CD4-positive, CD25-positive, alpha-beta regulatory T cell (primary cell): ENCODE data around the gene PMS1. TPM values are rescaled to one million over a fixed set of nuclear protein-coding genes. Genes with fewer than 3 reads are reported as not detected.

Source experiments
- ATAC-seq, 2 donors: fragments of 150-1000 bp; cut with Tn5 transposase; one replicate each; pipeline ENCODE4 v1.10.0; 2021; ENCODE audit warnings: low read depth in 2 of 2, moderate number of reproducible peaks in 2 of 2, moderate library complexity in 1 of 2
- DNase-seq, 3 donors: peaks; one replicate each; pipeline versions ENCODE4 v3.0.0 to v3.0.0-alpha.2; 2012 to 2022; ENCODE audit warnings: mixed read lengths in 1 of 3
- H3K27ac ChIP-seq: one replicate; pipeline ENCODE4 v1.7.0; 2013; ENCODE audit warnings: mild to moderate bottlenecking, low read length; ENCODE audit not compliant: insufficient read depth, poor library complexity, severe bottlenecking
- H3K27me3 ChIP-seq: one replicate; pipeline ENCODE4 v1.7.0; 2013; ENCODE audit warnings: low read length; ENCODE audit not compliant: control insufficient read depth, insufficient read depth
- H3K36me3 ChIP-seq: one replicate; pipeline ENCODE4 v1.7.0; 2013; ENCODE audit warnings: mild to moderate bottlenecking, low read length, moderate library complexity; ENCODE audit not compliant: control insufficient read depth, insufficient read depth
- H3K4me1 ChIP-seq: 2 replicates; pipeline ENCODE4 v1.7.0; 2013; ENCODE audit warnings: mild to moderate bottlenecking, low read length; ENCODE audit not compliant: insufficient read depth, control insufficient read depth, poor library complexity, severe bottlenecking
- H3K4me3 ChIP-seq: one replicate; pipeline ENCODE4 v1.7.0; 2013; ENCODE audit warnings: low read depth, mild to moderate bottlenecking, low read length, moderate library complexity
- H3K9me3 ChIP-seq, 2 experiments: 1 replicate in 1 of 2; 2 replicates in 1 of 2; pipeline ENCODE4 v1.7.0; 2013; ENCODE audit warnings: low read length in 2 of 2, mild to moderate bottlenecking in 1 of 2, moderate library complexity in 1 of 2; ENCODE audit not compliant: control insufficient read depth in 2 of 2
- H3K27ac Mint-ChIP-seq, 3 donors: one replicate each; pipeline ENCODE4 v1.8.0; 2020 to 2022; ENCODE audit warnings: mild to moderate bottlenecking in 3 of 3, mixed read lengths in 3 of 3, moderate library complexity in 2 of 3
- H3K27me3 Mint-ChIP-seq: one replicate; pipeline ENCODE4 v1.8.0; 2022; ENCODE audit warnings: mild to moderate bottlenecking, mixed read lengths
- H3K36me3 Mint-ChIP-seq: one replicate; pipeline ENCODE4 v1.8.0; 2020; ENCODE audit warnings: mixed read lengths
- H3K4me1 Mint-ChIP-seq, 4 donors: one replicate each; pipeline ENCODE4 v1.8.0; 2020 to 2022; ENCODE audit warnings: mixed read lengths in 4 of 4, mild to moderate bottlenecking in 1 of 4
- H3K4me3 Mint-ChIP-seq, 4 donors: one replicate each; pipeline ENCODE4 v1.8.0; 2020 to 2022; ENCODE audit warnings: mild to moderate bottlenecking in 4 of 4, mixed read lengths in 4 of 4, moderate library complexity in 3 of 4
- H3K9me3 Mint-ChIP-seq, 7 donors: one replicate each; pipeline ENCODE4 v1.8.0; 2020 to 2022; ENCODE audit warnings: mixed read lengths in 7 of 7, mild to moderate bottlenecking in 3 of 7, moderate library complexity in 2 of 7
- polyA plus RNA-seq, 4 donors: library from polyadenylated mRNA; unstranded; fragments of 300-500 nt; fragmentation: Illumina TruSeq; gene quantifications; one replicate each; pipeline ENCODE4 v1.2.3, GENCODE V29; 2021
- total RNA-seq: library from RNA; stranded (reverse); gene quantifications from one replicate; pipeline ENCODE4 v1.2.3, GENCODE V29; 2022

PMS1 gene
- total and polyA plus RNA-seq, 5 donors from 2014 or later: 10.1 to 24.3 (median 10.9) TPM

- Histone ChIP-seq H3K9me3 (no peaks in the 10 kb centered on the region), H3K4me3 (no peak overlapping the region), H3K27ac (no peak overlapping the region), H3K4me1 (no peaks in the 10 kb centered on the region), H3K36me3 (no peaks in the 10 kb centered on the region), H3K27me3 (no peaks in the 10 kb centered on the region)
- Mint-ChIP-seq H3K27me3 (no peaks in the 10 kb centered on the region), H3K4me1 (peaks cover 0 to 6% (median 3%) of the 10 kb centered on the region in 4 donors), H3K36me3 (peaks cover 11% of the 10 kb centered on the region), H3K27ac (no peak overlapping the region), H3K9me3 (peaks cover 0 to 1% (median 0%) of the 10 kb centered on the region in 7 donors), H3K4me3 (no peak overlapping the region)
- DNase-seq (no peak), ATAC-seq (no peak)
Observed at GRCh38 chr2:189868896-189869295, 84.6 kb downstream of the PMS1 start.

- Histone ChIP-seq H3K27me3 (no peaks in the 10 kb centered on the region), H3K36me3 (peaks cover 3% of the 10 kb centered on the region), H3K9me3 (no peaks in the 10 kb centered on the region), H3K4me3 (no peak overlapping the region), H3K4me1 (no peaks in the 10 kb centered on the region), H3K27ac (no peak overlapping the region)
- Mint-ChIP-seq H3K27ac (no peak overlapping the region), H3K36me3 (peaks cover 20% of the 10 kb centered on the region), H3K4me3 (no peak overlapping the region), H3K4me1 (peaks cover 6 to 16% (median 11%) of the 10 kb centered on the region in 4 donors), H3K9me3 (peaks cover 0 to 1% (median 0%) of the 10 kb centered on the region in 7 donors), H3K27me3 (no peaks in the 10 kb centered on the region)
- ATAC-seq (no peak), DNase-seq (no peak)
Observed at GRCh38 chr2:189870381-189871085, 86.3 kb downstream of the PMS1 start.

GRCh38 chr2:189873696-189874095 lies 89.4 kb downstream of the PMS1 start:
- Histone ChIP-seq H3K4me1 (no peaks in the 10 kb centered on the region), H3K4me3 (no peak overlapping the region), H3K27ac (no peak overlapping the region), H3K27me3 (no peaks in the 10 kb centered on the region), H3K36me3 (peaks cover 3% of the 10 kb centered on the region), H3K9me3 (no peaks in the 10 kb centered on the region)
- DNase-seq (no peak), ATAC-seq (no peak)
- no peak overlapping the region for H3K27ac Mint-ChIP-seq
- peaks cover 6 to 10% (median 10%) of the 10 kb centered on the region in 4 donors for H3K4me1 Mint-ChIP-seq
- H3K4me3 Mint-ChIP-seq: no peak overlapping the region
- peaks cover 0 to 1% (median 0%) of the 10 kb centered on the region in 7 donors for H3K9me3 Mint-ChIP-seq
- H3K36me3 Mint-ChIP-seq: peaks cover 34% of the 10 kb centered on the region
- no peaks in the 10 kb centered on the region for H3K27me3 Mint-ChIP-seq

- no peaks in the 10 kb centered on the region for H3K4me1 ChIP-seq
- no peaks in the 10 kb centered on the region for H3K9me3 ChIP-seq
- no peaks in the 10 kb centered on the region for H3K27me3 ChIP-seq
- H3K36me3 ChIP-seq: peaks cover 3% of the 10 kb centered on the region
- H3K4me3 Mint-ChIP-seq: no peak overlapping the region
- peaks cover 0 to 1% (median 0%) of the 10 kb centered on the region in 7 donors for H3K9me3 Mint-ChIP-seq
- peaks cover 6 to 10% (median 10%) of the 10 kb centered on the region in 4 donors for H3K4me1 Mint-ChIP-seq
- H3K4me3 ChIP-seq: no peak overlapping the region
- H3K27ac Mint-ChIP-seq: peak overlapping the region in 1 of 3 donors; percentile 0
- no peaks in the 10 kb centered on the region for H3K27me3 Mint-ChIP-seq
- DNase-seq (peak in 1 of 3 donors; percentile 58), ATAC-seq (no peak)
- peaks cover 34% of the 10 kb centered on the region for H3K36me3 Mint-ChIP-seq
- no peak overlapping the region for H3K27ac ChIP-seq
Observed at GRCh38 chr2:189874586-189875320, 90.5 kb downstream of the PMS1 start.

- Histone ChIP-seq H3K27me3 (no peaks in the 10 kb centered on the region), H3K4me1 (no peaks in the 10 kb centered on the region), H3K36me3 (peaks cover 3% of the 10 kb centered on the region), H3K4me3 (no peak overlapping the region), H3K9me3 (no peaks in the 10 kb centered on the region), H3K27ac (no peak overlapping the region)
- no peak for ATAC-seq
- Mint-ChIP-seq H3K4me1 (peaks cover 6 to 10% (median 10%) of the 10 kb centered on the region in 4 donors), H3K9me3 (peaks cover 0 to 1% (median 0%) of the 10 kb centered on the region in 7 donors), H3K4me3 (no peak overlapping the region), H3K27ac (peak overlapping the region in 1 of 3 donors; percentile 38), H3K36me3 (peaks cover 34% of the 10 kb centered on the region), H3K27me3 (no peaks in the 10 kb centered on the region)
- no peak for DNase-seq
Observed at GRCh38 chr2:189876271-189876670, 92.0 kb downstream of the PMS1 start.

- Histone ChIP-seq H3K4me1 (no peaks in the 10 kb centered on the region), H3K36me3 (peaks cover 3% of the 10 kb centered on the region), H3K9me3 (no peaks in the 10 kb centered on the region), H3K27ac (no peak overlapping the region), H3K27me3 (no peaks in the 10 kb centered on the region), H3K4me3 (no peak overlapping the region)
- DNase-seq (no peak), ATAC-seq (no peak)
- H3K4me1 Mint-ChIP-seq: peaks cover 3 to 7% (median 6%) of the 10 kb centered on the region in 4 donors
- H3K27ac Mint-ChIP-seq: no peak overlapping the region
- no peaks in the 10 kb centered on the region for H3K27me3 Mint-ChIP-seq
- H3K9me3 Mint-ChIP-seq: no peaks in the 10 kb centered on the region
- no peak overlapping the region for H3K4me3 Mint-ChIP-seq
- H3K36me3 Mint-ChIP-seq: peaks cover 26% of the 10 kb centered on the region
Observed at GRCh38 chr2:189879716-189880081, 95.4 kb downstream of the PMS1 start.

GRCh38 chr2:189880429-189880828 lies 96.2 kb downstream of the PMS1 start:
- no peaks in the 10 kb centered on the region for H3K27me3 ChIP-seq
- Mint-ChIP-seq H3K4me1 (peaks cover 0 to under 1% (median 0%) of the 10 kb centered on the region in 4 donors), H3K4me3 (no peak overlapping the region), H3K27me3 (peaks cover 4% of the 10 kb centered on the region), H3K9me3 (no peaks in the 10 kb centered on the region), H3K36me3 (peaks cover 19% of the 10 kb centered on the region), H3K27ac (no peak overlapping the region)
- H3K9me3 ChIP-seq: no peaks in the 10 kb centered on the region
- no peak overlapping the region for H3K4me3 ChIP-seq
- no peak for ATAC-seq
- no peak overlapping the region for H3K27ac ChIP-seq
- H3K36me3 ChIP-seq: peaks cover 1% of the 10 kb centered on the region
- DNase-seq: no peak
- no peaks in the 10 kb centered on the region for H3K4me1 ChIP-seq
